Transverse colon (tissue), 4 donors: ENCODE measurements around the gene GNG5.

ENCODE experiments used
- CTCF ChIP-seq, 5 experiments: fragments of 200-600 bp in 3 of 5; fragments of 450-650 bp in 2 of 5; sonication (generic) in 3 of 5; IDR thresholded peaks; 1 replicate in 2 of 5; 2 replicates in 3 of 5; pipeline ENCODE4 v1.5.1; 2016 to 2017; ENCODE audit warnings: antibody characterized with exemption in 5 of 5, inconsistent platforms in 3 of 5, mild to moderate bottlenecking in 2 of 5, moderate library complexity in 1 of 5
- EP300 ChIP-seq: sonication (generic); formaldehyde crosslinking; IDR thresholded peaks from one replicate; pipeline ENCODE4 v1.6.1; 2017; ENCODE audit warnings: antibody characterized with exemption, low read depth
- POLR2A ChIP-seq: fragments of 450-650 bp; IDR thresholded peaks from one replicate; pipeline ENCODE4 v1.6.1; 2016; ENCODE audit warnings: antibody characterized with exemption, mild to moderate bottlenecking, moderate library complexity
- POLR2AphosphoS5 ChIP-seq, 3 donors: sonication (generic); formaldehyde crosslinking; IDR thresholded peaks; one replicate each; pipeline ENCODE4 v1.6.1; 2016; ENCODE audit warnings: antibody characterized with exemption in 3 of 3

GRCh38 chr1:84493747-84494146 lies 12.6 kb downstream of the GNG5 start:
- TF ChIP-seq CTCF (IDR thresholded peaks at IDR 0.05): no peak
- TF ChIP-seq POLR2A: no peak
- no peak for TF ChIP-seq POLR2AphosphoS5 (IDR thresholded peaks at IDR 0.05)
- no peak for TF ChIP-seq EP300
